HepG2 (cell line): ENCODE data around the gene ATG13. TPM values are rescaled to one million over a fixed set of nuclear protein-coding genes. Genes with fewer than 3 reads are reported as not detected.

Source experiments
- AGO2 ChIP-seq: fragments of 200-400 bp; formaldehyde crosslinking; optimal IDR thresholded peaks from 2 replicates; pipeline ENCODE3; 2017; ENCODE audit warnings: mild to moderate bottlenecking, low read depth, low read length, moderate library complexity
- AHR ChIP-seq: IDR thresholded peaks from 2 replicates; pipeline ENCODE4 v1.6.1; 2018; ENCODE audit warnings: missing genetic modification reagents, missing compliant biosample characterization
- ATF7 ChIP-seq, 2 experiments: fragments of 450-650 bp in 1 of 2; sonication (generic) in 1 of 2; formaldehyde crosslinking in 1 of 2; IDR thresholded peaks; 2 replicates each; pipeline versions ENCODE4 v1.4.0 to v1.6.1; 2016 to 2020; ENCODE audit warnings: antibody characterized with exemption in 1 of 2, mild to moderate bottlenecking in 1 of 2, missing genetic modification reagents in 1 of 2
- ELF1 ChIP-seq: sonication (generic); formaldehyde crosslinking; IDR thresholded peaks from 2 replicates; pipeline ENCODE4 v1.4.0; 2020; ENCODE audit warnings: missing genetic modification reagents
- FOXJ3 ChIP-seq: sonication (generic); formaldehyde crosslinking; IDR thresholded peaks from 2 replicates; pipeline ENCODE4 v1.4.0; 2020; ENCODE audit warnings: missing genetic modification reagents, mild to moderate bottlenecking, borderline replicate concordance
- FOXM1 ChIP-seq: sonication (generic); formaldehyde crosslinking; IDR thresholded peaks from 2 replicates; pipeline ENCODE4 v1.5.0; 2020; ENCODE audit warnings: missing genetic modification reagents
- GFI1 ChIP-seq: sonication (generic); formaldehyde crosslinking; IDR thresholded peaks from 2 replicates; pipeline ENCODE4 v1.5.0; 2020; ENCODE audit warnings: missing genetic modification reagents, mild to moderate bottlenecking, borderline replicate concordance
- HIVEP1 ChIP-seq: sonication (generic); formaldehyde crosslinking; IDR thresholded peaks from 2 replicates; pipeline ENCODE4 v1.4.0; 2020; ENCODE audit warnings: mild to moderate bottlenecking, missing genetic modification reagents
- HOXA3 ChIP-seq: sonication (generic); formaldehyde crosslinking; IDR thresholded peaks from 2 replicates; pipeline ENCODE4 v1.5.0; 2020; ENCODE audit warnings: missing genetic modification reagents
- JUNB ChIP-seq: sonication (generic); formaldehyde crosslinking; IDR thresholded peaks from 2 replicates; pipeline ENCODE4 v1.8.0; 2022; ENCODE audit warnings: missing genetic modification reagents, mild to moderate bottlenecking, borderline replicate concordance
- MXI1 ChIP-seq: IDR thresholded peaks from 3 replicates; pipeline ENCODE4 v1.6.1; 2012; ENCODE audit warnings: low read depth, low read length, inconsistent platforms, borderline replicate concordance
- NFKBIZ ChIP-seq: IDR thresholded peaks from 2 replicates; pipeline ENCODE4 v1.6.1; 2018; ENCODE audit warnings: missing genetic modification reagents, missing compliant biosample characterization
- POGK ChIP-seq: sonication (generic); formaldehyde crosslinking; conservative IDR thresholded peaks from 2 replicates; pipeline ENCODE4 v1.8.0; 2022; ENCODE audit warnings: mild to moderate bottlenecking, moderate library complexity, missing genetic modification reagents
- POGZ ChIP-seq: sonication (generic); formaldehyde crosslinking; IDR thresholded peaks from 2 replicates; pipeline ENCODE4 v1.4.0; 2020; ENCODE audit warnings: mild to moderate bottlenecking, missing genetic modification reagents
- SP5 ChIP-seq: IDR thresholded peaks from 2 replicates; pipeline ENCODE4 v1.6.1; 2016; ENCODE audit warnings: low read depth, borderline replicate concordance
- SRSF9 ChIP-seq: fragments of 200-400 bp; formaldehyde crosslinking; IDR thresholded peaks from 2 replicates; pipeline ENCODE4 v1.6.1; 2018; ENCODE audit warnings: borderline replicate concordance, mild to moderate bottlenecking, low read depth, low read length; ENCODE audit not compliant: insufficient read depth, poor library complexity, severe bottlenecking
- STAG1 ChIP-seq: sonication (generic); formaldehyde crosslinking; IDR thresholded peaks from 2 replicates; pipeline ENCODE4 v1.4.0; 2020; ENCODE audit warnings: missing genetic modification reagents
- THAP11 ChIP-seq: IDR thresholded peaks from 2 replicates; pipeline ENCODE4 v1.6.1; 2016; ENCODE audit warnings: missing biosample characterization, missing genetic modification reagents
- THYN1 ChIP-seq: sonication (generic); formaldehyde crosslinking; IDR thresholded peaks from 2 replicates; pipeline ENCODE4 v1.8.1; 2023; ENCODE audit warnings: low read depth, mild to moderate bottlenecking, moderate library complexity, missing genetic modification reagents, borderline replicate concordance
- ZNF160 ChIP-seq: sonication (generic); formaldehyde crosslinking; IDR thresholded peaks from 2 replicates; pipeline ENCODE4 v1.8.0; 2022; ENCODE audit warnings: mild to moderate bottlenecking, inconsistent platforms, missing genetic modification reagents
- ZNF292 ChIP-seq: sonication (generic); formaldehyde crosslinking; IDR thresholded peaks from 2 replicates; pipeline ENCODE4 v1.8.1; 2022; ENCODE audit warnings: mild to moderate bottlenecking, low read depth, missing genetic modification reagents, borderline replicate concordance
- ZNF430 ChIP-seq: sonication (generic); formaldehyde crosslinking; IDR thresholded peaks from 2 replicates; pipeline ENCODE4 v1.9.0; 2021; ENCODE audit warnings: mild to moderate bottlenecking, missing genetic modification reagents
- ZNF496 ChIP-seq: sonication (generic); formaldehyde crosslinking; IDR thresholded peaks from 2 replicates; pipeline ENCODE4 v1.8.1; 2023; ENCODE audit warnings: mild to moderate bottlenecking, moderate library complexity, missing genetic modification reagents; ENCODE audit not compliant: insufficient replicate concordance
- ZNF839 ChIP-seq: sonication (generic); formaldehyde crosslinking; IDR thresholded peaks from 2 replicates; pipeline ENCODE4 v1.4.0; 2020; ENCODE audit warnings: missing genetic modification reagents, mild to moderate bottlenecking, borderline replicate concordance
- ZSCAN30 ChIP-seq: sonication (generic); formaldehyde crosslinking; IDR thresholded peaks from 2 replicates; pipeline ENCODE4 v1.5.0; 2020; ENCODE audit warnings: mild to moderate bottlenecking, missing genetic modification reagents
- polyA plus RNA-seq, 8 experiments: library from polyadenylated mRNA; depleted of rRNA in 3 of 8; stranded (reverse) in 7 of 8; unstranded in 1 of 8; fragments of >200 nt; fragmentation: Illumina TruSeq in 4 of 8; extraction: Trizol in 4 of 8; gene quantifications; 2 replicates each; pipeline versions ENCODE4 v1.2.1 to v1.2.3, GENCODE V29; 2011 to 2016; ENCODE audit warnings: low read depth in 4 of 8, missing spikeins in 1 of 8, mixed read lengths in 1 of 8; ENCODE audit not compliant: insufficient read depth in 1 of 8
- total RNA-seq, 5 experiments: library from RNA; depleted of rRNA; stranded (reverse); fragments of >200 nt; fragmentation: Illumina TruSeq; extraction: Trizol; gene quantifications; 2 replicates each; pipeline ENCODE4 v1.2.3, GENCODE V29; 2016; ENCODE audit warnings: low read depth in 1 of 5
- TF ChIP-seq, protein P1 (sequence below), 2 experiments: sonication (generic) in 1 of 2; formaldehyde crosslinking in 1 of 2; IDR thresholded peaks; 2 replicates each; pipeline versions ENCODE4 v1.4.0 to v1.6.1; 2018 to 2020; ENCODE audit warnings: missing genetic modification reagents in 2 of 2, borderline replicate concordance in 1 of 2, low read depth in 1 of 2, mild to moderate bottlenecking in 1 of 2, missing biosample characterization in 1 of 2

ATG13 gene
- total and polyA plus RNA-seq, 2 of the 13 experiments (the other 11 are each of a cell fraction or from before 2014, with no cell fraction given) = 55.0 to 77.3 TPM

- peak; percentile 52 for TF ChIP-seq AGO2
- TF ChIP-seq ZNF430 (CRISPR knock-in tag) = peak; percentile 54; the same call in 1 of the 2 replicates
- peak; percentile 51; the same call in 1 of the 2 replicates for TF ChIP-seq POGZ (CRISPR knock-in tag)
- TF ChIP-seq FOXJ3 (CRISPR knock-in tag) = 0 out of 2 replicates have a peak, but pooled peaks have one; percentile 24
- 0 out of 2 replicates have a peak, but pooled peaks have one; percentile 37 for TF ChIP-seq ZSCAN30
- TF ChIP-seq FOXM1 (CRISPR knock-in tag) = no peak
- TF ChIP-seq HOXA3 = peak; percentile 81; the same call in 1 of the 2 replicates
- TF ChIP-seq GFI1 (CRISPR knock-in tag) = peak; percentile 75
- TF ChIP-seq POGK = 0 out of 2 replicates have a peak, but pooled peaks have one; percentile 41
- TF ChIP-seq HIVEP1 (CRISPR knock-in tag) = no peak
- TF ChIP-seq MXI1 = peak; percentile 89; the same call in 1 of the 3 replicates
- TF ChIP-seq ATF7 (IDR thresholded peaks at IDR 0.05) = no peak
- no peak for TF ChIP-seq ATF7 (CRISPR knock-in tag; IDR thresholded peaks at IDR 0.05)
- TF ChIP-seq AHR = no peak
- TF ChIP-seq ELF1 (CRISPR knock-in tag) = peak; percentile 15; the same call in 1 of the 2 replicates
- no peak for TF ChIP-seq ZNF160 (CRISPR knock-in tag)
- no peak for TF ChIP-seq ZNF496 (CRISPR knock-in tag)
- no peak for TF ChIP-seq SRSF9
- TF ChIP-seq ZNF292 (CRISPR knock-in tag) = peak; percentile 31; the same call in 1 of the 2 replicates
- TF ChIP-seq THYN1 (CRISPR knock-in tag) = no peak
- peak; percentile 89 for TF ChIP-seq THAP11 (CRISPR knock-in tag)
- TF ChIP-seq ZNF839 (CRISPR knock-in tag) = peak; percentile 73; the same call in 1 of the 2 replicates
- TF ChIP-seq NFKBIZ (CRISPR knock-in tag) = no peak
- peak; percentile 68 for TF ChIP-seq STAG1 (CRISPR knock-in tag)
- TF ChIP-seq, protein P1, sequence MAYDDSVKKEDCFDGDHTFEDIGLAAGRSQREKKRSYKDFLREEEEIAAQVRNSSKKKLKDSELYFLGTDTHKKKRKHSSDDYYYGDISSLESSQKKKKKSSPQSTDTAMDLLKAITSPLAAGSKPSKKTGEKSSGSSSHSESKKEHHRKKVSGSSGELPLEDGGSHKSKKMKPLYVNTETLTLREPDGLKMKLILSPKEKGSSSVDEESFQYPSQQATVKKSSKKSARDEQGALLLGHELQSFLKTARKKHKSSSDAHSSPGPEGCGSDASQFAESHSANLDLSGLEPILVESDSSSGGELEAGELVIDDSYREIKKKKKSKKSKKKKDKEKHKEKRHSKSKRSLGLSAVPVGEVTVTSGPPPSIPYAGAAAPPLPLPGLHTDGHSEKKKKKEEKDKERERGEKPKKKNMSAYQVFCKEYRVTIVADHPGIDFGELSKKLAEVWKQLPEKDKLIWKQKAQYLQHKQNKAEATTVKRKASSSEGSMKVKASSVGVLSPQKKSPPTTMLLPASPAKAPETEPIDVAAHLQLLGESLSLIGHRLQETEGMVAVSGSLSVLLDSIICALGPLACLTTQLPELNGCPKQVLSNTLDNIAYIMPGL (CRISPR knock-in tag; IDR thresholded peaks at IDR 0.05; ENCODE audit: borderline replicate concordance in 1 of 2, low read depth in 1 of 2) = peak; percentile 70 to 90
- TF ChIP-seq SP5 (CRISPR knock-in tag) = peak; percentile 76
- TF ChIP-seq JUNB (CRISPR knock-in tag) = no peak
Observed at GRCh38 chr11:46617134-46617971, at the start of gene ATG13, which contains the start of gene HARBI1 (continued).
